GM18907 (cell line): ENCODE measurements around the gene CTNNA1.

ENCODE experiments used
- ATAC-seq: cut with Tn5 transposase; IDR thresholded peaks from one replicate; pipeline ENCODE4 v1.9.1; 2021; ENCODE audit warnings: mild to moderate bottlenecking, moderate library complexity; ENCODE audit not compliant: unreplicated experiment

The CTNNA1 gene

GRCh38 chr5:138944527-138945322, 191.5 kb downstream of the CTNNA1 start:
- no peak for ATAC-seq

DNA sequence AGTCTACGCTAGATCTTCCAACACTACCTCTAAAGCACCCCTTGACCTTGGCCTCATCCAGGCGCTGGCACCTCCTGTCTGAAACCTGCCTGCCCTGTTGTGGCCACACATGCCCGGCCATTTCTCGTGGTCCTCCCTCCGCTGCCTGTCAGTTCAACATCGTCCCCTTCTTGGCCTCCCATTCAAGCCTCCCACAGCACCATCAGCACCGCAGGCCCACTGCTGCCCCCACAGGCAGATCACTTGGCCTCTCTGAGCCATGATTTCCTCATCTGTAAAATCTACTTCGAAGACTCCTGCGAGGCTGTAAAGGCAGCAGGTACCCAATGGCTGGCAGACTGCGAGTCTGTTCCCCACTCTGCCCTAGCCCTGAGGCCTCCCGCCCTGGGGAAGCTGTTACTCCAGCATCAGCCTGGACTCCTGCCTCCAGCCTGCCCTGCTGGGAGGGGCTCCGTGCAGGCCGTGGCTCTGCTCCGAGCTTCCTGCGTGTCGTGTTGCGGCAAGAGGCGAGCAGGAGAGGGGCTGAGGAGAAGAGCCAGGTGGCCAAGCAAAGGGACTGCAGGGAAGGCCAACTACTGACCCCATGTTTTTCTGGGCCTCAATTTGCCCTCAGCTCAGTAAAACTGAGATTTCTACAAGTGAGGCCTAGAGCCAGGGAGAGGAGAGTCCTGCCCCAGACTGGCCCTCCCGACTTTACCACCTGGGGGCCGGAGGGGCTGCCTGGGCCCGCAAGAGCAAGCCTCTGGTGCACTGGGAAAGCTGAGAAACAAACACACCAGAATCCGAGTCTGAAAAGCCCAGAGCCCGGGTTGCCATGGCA, 192.4 kb downstream of the CTNNA1 start:
- no peak for ATAC-seq

DNA sequence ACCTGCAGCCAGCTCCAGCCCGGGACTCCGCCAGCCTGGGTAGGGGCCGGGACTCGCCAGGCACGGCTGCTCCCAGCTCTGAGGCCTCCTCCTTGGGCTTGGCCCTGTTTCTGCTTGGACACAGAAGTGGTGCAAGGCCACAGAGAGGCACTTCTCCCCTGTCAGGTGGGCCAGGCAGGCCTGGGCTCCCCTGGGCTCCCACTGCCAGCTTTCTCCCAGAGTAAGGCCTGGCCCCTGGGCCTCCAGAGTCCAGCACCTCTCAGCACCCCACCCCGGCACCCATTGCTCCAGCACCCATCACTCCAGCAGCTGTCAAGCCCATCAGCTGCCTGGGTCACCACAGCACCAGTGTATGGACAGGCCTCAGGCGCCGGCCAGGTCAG, 193.0 kb downstream of the CTNNA1 start:
- ATAC-seq, result no peak

GRCh38 chr5:138946831-138947560, 193.8 kb downstream of the CTNNA1 start:
- ATAC-seq, result no peak

GRCh38 chr5:138947780-138948179, 194.6 kb downstream of the CTNNA1 start:
- no peak for ATAC-seq

GRCh38 chr5:138948471-138949222, 195.4 kb downstream of the CTNNA1 start:
- ATAC-seq, result no peak

GRCh38 chr5:138949223-138949574, 196.0 kb downstream of the CTNNA1 start:
- no peak for ATAC-seq

DNA sequence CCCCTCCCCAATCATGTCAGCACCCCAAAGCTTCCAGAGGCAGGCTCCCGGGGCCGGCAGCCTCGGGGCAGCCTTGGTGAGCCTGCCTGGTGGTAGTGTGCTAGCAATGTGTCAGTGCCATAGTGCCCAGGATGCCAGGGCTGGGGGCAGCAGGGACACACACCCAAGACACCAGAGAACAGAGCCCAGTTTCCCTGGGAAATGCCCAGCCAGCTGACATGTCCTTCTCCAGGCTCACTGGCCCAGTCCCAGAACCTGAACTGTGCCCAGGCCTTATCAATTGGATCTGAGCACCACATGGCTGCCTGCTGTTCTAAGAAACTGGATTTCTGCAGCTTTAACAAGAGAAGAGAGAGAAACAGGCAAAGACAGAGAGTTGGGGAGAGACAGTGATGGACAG, 196.8 kb downstream of the CTNNA1 start:
- no peak for ATAC-seq

DNA sequence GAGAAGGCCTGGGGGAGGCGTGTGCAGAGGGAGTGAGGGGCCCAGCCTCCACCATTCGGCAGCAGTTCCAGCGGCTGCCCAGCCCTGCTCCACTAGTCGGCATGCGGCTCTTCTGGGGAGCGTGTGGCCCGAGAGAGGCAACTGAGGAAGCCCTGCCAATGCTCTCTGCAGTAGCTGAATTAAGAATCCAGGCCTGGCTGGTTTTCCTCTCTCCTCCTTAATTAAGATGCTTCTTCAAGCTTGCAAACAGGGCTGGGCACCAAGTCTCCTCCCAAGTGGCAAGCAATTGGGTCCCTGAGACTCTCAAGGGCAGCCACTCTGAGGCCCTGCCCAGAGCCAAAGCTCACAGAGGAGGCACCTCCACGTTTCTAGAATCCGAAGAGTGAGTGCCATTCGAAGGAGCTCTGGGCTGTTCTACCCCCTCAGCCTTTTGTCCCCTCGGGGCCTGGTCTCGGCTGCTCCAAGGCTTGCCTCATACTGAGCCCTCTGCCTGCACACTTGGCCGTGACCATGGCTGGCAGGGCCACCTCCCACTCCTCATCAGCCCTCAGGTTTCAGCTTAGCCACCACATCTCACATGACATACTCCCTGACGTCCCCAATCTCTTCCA, 197.3 kb downstream of the CTNNA1 start:
- ATAC-seq, result no peak

DNA sequence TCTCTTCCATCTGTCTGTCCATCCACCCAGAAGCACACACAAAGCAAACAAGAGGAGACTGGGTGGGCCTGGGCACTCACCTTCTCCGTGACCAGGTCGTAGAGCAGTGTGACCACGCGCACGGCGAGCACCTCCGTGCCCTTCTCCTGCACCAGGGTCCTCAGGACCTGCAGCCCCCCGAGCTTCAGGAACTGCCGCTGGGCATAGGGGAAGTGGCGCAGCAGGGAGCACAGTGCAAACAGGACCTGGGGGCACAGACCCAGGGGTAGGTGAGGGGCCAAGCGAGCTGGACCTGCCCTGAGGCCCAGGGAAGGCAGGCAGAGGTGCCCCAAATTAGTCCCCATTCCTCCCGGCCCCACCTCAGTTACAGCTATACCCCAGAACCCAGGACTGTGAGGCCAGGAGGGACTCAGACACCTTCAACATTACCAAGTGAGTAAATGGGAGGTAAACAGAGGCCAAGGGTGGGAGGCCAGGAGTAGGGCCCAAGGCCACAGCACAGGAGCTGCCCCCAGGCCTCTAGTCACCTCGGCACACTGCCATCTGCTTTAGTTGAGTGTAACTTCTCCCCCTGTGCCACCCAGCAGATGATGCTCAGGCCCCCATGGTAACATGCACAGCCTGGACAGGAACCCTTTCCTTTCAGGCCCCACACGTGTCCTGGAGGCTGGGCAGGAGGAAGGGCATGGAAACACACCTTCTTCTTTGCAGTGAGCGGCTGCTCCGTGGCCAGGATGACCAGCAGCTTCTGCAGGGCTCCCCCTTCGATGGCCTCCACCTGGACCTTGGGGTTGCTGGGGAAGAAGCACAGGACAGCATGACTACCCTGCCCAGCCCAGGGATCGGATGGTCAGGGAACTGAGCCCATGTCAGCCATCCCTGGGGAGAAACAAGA, 198.1 kb downstream of the CTNNA1 start:
- no peak for ATAC-seq

DNA sequence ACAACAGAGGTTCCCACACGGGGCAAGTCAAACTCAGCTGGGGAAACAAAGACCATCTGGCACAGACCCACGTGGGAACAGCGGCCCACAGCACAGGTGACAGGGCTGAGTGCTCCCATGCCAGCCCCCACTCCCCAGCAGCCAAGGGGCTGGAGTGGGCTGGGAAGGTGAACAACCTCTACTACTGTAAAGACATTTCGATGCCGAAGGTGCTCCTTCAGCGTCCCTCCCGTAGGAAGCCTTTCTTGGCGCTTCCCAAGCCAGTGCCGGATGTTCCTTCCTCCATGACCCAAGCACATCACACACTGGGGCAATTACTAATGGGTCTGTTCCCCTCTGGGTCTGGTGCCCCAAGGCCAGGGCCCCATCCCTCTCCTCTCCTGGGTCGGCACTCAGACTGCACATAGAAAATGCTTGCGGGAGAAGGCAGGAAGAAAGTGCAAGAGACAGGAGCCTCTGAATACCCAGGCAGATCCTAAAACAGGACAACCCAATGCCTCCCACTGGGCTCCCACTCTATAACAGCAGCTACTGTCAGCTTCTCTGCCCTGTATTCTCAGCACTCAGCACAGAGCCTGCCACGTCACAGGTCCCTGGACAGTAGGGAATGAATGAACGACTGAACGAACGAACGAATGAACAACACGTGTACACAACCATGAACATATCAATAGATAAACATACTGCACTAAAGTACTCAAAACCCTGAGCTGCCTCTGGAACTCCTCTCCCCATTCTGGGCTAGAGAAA, 198.9 kb downstream of the CTNNA1 start:
- no peak for ATAC-seq

DNA sequence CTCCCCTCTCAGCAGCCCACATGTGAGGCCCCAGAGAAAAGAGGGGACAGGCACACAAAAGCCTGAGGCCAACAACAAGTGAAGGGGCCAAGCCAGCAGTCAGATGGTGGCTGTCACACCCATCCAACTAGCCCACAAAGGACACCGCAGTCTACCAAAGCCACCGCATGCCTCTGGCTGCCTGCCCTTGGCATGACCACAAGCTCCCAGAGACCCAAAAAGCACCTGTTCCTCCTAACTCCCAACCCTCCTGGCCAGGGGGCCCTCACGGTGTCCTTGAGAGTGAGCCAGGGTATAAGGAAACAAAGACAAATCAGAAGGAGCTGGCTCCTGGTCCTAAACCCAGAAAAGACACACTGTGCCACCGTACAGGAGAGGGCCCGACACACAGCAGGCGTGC, 199.7 kb downstream of the CTNNA1 start:
- peak; percentile 9 for ATAC-seq

DNA sequence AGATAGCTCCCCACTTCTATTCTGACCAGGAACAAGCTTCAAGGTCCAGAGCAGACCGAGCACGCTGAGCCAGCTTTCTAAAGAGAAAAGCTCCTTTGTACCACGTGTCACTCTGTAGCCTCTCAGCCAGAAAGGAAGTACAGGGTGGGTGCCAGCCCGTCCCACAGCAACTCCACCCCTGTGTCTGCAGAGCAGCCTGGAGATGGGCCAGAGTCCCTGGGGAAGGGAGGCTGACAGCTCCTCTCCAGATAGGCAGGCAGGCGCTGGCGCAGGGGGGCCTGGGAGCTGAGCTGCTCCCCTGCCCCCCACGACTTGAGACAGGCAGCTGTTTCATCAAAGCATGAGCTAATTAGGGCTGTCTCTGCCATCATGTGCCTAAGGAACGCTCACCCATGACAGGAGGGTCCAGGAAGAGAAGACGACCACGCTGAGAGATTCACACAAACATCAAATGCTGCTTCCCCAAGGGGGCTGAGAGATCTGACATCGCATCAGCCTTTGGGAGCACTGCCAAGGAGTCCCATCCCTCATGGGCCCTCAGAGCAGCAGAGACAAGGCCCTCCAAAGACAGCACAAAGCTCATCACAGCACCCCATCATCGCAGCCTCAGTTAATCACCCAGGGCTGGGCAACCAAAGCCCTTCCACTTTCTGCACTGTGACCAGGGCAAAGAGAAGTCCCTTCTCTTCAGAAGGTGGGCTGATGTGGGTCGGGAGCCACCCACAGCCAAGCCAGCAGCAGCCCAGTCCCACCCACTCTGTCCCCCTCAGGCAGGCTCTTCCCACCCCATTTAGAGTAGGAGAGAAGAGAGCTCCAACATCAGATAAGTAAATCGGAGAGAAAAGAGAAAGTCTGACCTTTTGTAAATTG, 200.4 kb downstream of the CTNNA1 start:
- ATAC-seq, result peak; percentile 70

DNA sequence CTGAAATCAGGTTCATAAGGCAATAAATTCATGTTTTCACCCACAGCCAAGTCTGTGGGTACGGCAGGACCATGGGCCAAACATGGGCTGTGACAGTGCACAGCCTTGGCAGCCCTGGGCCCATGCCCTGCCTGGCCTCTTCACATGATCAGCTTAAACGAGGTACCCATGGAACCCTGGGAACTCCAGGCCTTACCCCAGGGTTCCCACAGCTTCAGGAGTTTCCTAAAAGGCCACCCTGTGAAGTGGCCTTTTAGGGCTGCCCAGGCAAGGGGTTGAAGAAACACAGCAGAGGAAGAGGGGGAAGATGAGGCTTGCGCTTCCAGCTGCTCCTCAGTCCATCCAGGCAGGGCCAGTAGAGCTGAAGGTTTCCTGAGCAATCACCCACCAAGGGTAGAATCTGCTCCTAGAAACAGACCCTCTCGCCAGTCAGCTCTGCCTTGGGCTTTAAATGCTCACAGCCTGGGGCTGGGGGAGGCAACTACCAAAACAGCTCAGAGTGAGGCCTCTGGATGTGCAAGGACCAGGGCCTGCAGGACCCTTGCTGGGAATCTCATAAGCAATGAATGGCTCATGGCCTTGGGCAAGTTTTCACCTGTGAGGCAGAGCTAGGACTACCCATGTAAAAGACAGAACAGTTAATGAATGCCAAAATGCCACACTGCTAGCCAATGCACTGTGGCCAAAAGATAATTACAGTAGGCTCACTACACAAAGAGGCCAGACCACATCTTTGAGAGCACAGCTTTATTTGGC, 201.2 kb downstream of the CTNNA1 start:
- ATAC-seq, result no peak

- ATAC-seq, result no peak
Observed at GRCh38 chr5:138955013-138955660, 201.9 kb downstream of the CTNNA1 start.

GRCh38 chr5:138955671-138956295, 202.6 kb downstream of the CTNNA1 start:
- ATAC-seq, result no peak
